Central memory CD8-positive, alpha-beta T cell (primary cell): ENCODE measurements around the gene TSPAN11.

Experiments
- ATAC-seq: fragments of 150-1000 bp; cut with Tn5 transposase; replicated peaks from 2 replicates; pipeline ENCODE4 v1.10.0; 2022; ENCODE audit warnings: mild to moderate bottlenecking, moderate FRiP score, moderate number of reproducible peaks; ENCODE audit not compliant: poor library complexity, severe bottlenecking; ENCODE audit errors: extremely low read depth
- DNase-seq, 2 donors: peaks; one replicate each; pipeline ENCODE4 v3.0.0; 2021; ENCODE audit warnings: low spot score in 2 of 2
- H3K27ac Mint-ChIP-seq: one replicate; pipeline ENCODE4 v1.8.0; 2022; ENCODE audit warnings: low read depth, mild to moderate bottlenecking, moderate library complexity, mixed read lengths
- H3K27me3 Mint-ChIP-seq: one replicate; pipeline ENCODE4 v1.8.0; 2022; ENCODE audit warnings: mixed read lengths
- H3K36me3 Mint-ChIP-seq: one replicate; pipeline ENCODE4 v1.8.0; 2022; ENCODE audit warnings: mild to moderate bottlenecking, moderate library complexity, mixed read lengths; ENCODE audit not compliant: insufficient read depth
- H3K4me1 Mint-ChIP-seq: one replicate; pipeline ENCODE4 v1.8.0; 2022; ENCODE audit warnings: mixed read lengths
- H3K4me3 Mint-ChIP-seq: one replicate; pipeline ENCODE4 v1.8.0; 2022; ENCODE audit warnings: mild to moderate bottlenecking, moderate library complexity, mixed read lengths
- H3K9me3 Mint-ChIP-seq: one replicate; pipeline ENCODE4 v1.8.0; 2022; ENCODE audit warnings: mixed read lengths

Gene TSPAN11

GRCh38 chr12:31015215-31015614, 88.7 kb downstream of the TSPAN11 start:
- DNase-seq: no peak
- Mint-ChIP-seq H3K36me3 (peaks cover 4% of the 10 kb centered on the region), H3K27me3 (peaks cover 64% of the 10 kb centered on the region), H3K27ac (no peak overlapping the region), H3K4me1 (no peaks in the 10 kb centered on the region), H3K4me3 (no peak overlapping the region), H3K9me3 (no peaks in the 10 kb centered on the region)
- no peak for ATAC-seq

DNA sequence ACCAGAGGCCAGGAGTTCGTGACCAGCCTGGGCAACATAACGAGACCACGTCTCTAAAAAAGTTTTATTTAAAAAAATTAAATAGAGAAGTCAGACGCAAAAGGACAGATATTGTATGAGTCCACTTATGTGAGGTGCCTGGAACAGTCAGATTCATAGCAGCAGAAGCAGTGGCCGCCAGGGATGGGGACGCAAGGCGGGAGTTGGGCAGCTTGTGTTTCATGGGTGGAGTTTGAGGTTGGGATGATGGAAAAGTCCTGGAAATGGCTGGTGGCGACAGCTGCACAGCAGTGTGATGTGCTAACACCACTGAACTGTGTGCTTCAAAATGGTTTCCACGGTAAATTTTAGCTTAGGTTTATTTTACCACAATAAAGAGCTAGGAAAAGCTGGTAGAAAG, 89.5 kb downstream of the TSPAN11 start:
- Mint-ChIP-seq H3K27me3 (peaks cover 68% of the 10 kb centered on the region), H3K4me3 (no peak overlapping the region), H3K36me3 (peaks cover 4% of the 10 kb centered on the region), H3K4me1 (no peaks in the 10 kb centered on the region), H3K9me3 (no peaks in the 10 kb centered on the region), H3K27ac (no peak overlapping the region)
- DNase-seq (no peak), ATAC-seq (no peak)

GRCh38 chr12:31017535-31017934, 91.0 kb downstream of the TSPAN11 start:
- no peaks in the 10 kb centered on the region for H3K4me1 Mint-ChIP-seq
- no peak for DNase-seq
- peaks cover 4% of the 10 kb centered on the region for H3K36me3 Mint-ChIP-seq
- H3K9me3 Mint-ChIP-seq: no peaks in the 10 kb centered on the region
- no peak overlapping the region for H3K4me3 Mint-ChIP-seq
- peaks cover 66% of the 10 kb centered on the region for H3K27me3 Mint-ChIP-seq
- ATAC-seq: no peak
- H3K27ac Mint-ChIP-seq: no peak overlapping the region

GRCh38 chr12:31018106-31018789, 91.7 kb downstream of the TSPAN11 start:
- no peak overlapping the region for H3K4me3 Mint-ChIP-seq
- peaks cover 66% of the 10 kb centered on the region for H3K27me3 Mint-ChIP-seq
- H3K27ac Mint-ChIP-seq: no peak overlapping the region
- H3K36me3 Mint-ChIP-seq: peaks cover 4% of the 10 kb centered on the region
- H3K4me1 Mint-ChIP-seq: no peaks in the 10 kb centered on the region
- DNase-seq: no peak
- ATAC-seq: no peak
- no peaks in the 10 kb centered on the region for H3K9me3 Mint-ChIP-seq

GRCh38 chr12:31018790-31019505, 92.4 kb downstream of the TSPAN11 start:
- DNase-seq: no peak
- H3K36me3 Mint-ChIP-seq: peaks cover 4% of the 10 kb centered on the region
- H3K4me1 Mint-ChIP-seq: no peaks in the 10 kb centered on the region
- no peak overlapping the region for H3K4me3 Mint-ChIP-seq
- H3K9me3 Mint-ChIP-seq: no peaks in the 10 kb centered on the region
- no peak for ATAC-seq
- no peak overlapping the region for H3K27ac Mint-ChIP-seq
- peaks cover 67% of the 10 kb centered on the region for H3K27me3 Mint-ChIP-seq

GRCh38 chr12:31019561-31019960, 93.0 kb downstream of the TSPAN11 start:
- no peaks in the 10 kb centered on the region for H3K9me3 Mint-ChIP-seq
- DNase-seq: no peak
- H3K27ac Mint-ChIP-seq: no peak overlapping the region
- no peak overlapping the region for H3K4me3 Mint-ChIP-seq
- H3K27me3 Mint-ChIP-seq: peaks cover 71% of the 10 kb centered on the region
- peaks cover 4% of the 10 kb centered on the region for H3K36me3 Mint-ChIP-seq
- ATAC-seq: no peak
- H3K4me1 Mint-ChIP-seq: no peaks in the 10 kb centered on the region

DNA sequence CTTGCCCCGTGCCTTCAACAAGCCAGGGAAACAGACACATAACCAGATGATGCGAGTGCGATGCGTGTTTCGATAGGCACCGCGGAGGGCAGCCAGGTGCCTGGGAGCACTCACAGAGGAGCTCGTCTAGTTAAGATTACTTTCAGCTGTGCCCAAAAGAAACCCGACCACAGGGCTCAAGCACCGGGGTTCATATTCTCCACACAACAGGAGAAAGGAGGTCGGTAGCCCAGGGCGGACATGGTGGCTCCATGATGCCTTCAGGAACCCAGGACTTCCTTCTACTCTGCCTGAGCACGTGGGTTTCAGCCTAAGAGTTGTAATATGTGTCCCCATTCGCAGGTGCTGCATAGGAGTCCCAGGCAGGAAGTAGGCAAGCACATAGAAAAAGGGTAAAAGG, 93.4 kb downstream of the TSPAN11 start:
- no peak for ATAC-seq
- Mint-ChIP-seq H3K36me3 (peaks cover 4% of the 10 kb centered on the region), H3K9me3 (no peaks in the 10 kb centered on the region), H3K4me3 (no peak overlapping the region), H3K27ac (no peak overlapping the region), H3K27me3 (peaks cover 73% of the 10 kb centered on the region), H3K4me1 (no peaks in the 10 kb centered on the region)
- no peak for DNase-seq

- Mint-ChIP-seq H3K27ac (no peak overlapping the region), H3K27me3 (peaks cover 71% of the 10 kb centered on the region), H3K4me3 (no peak overlapping the region), H3K36me3 (peaks cover 4% of the 10 kb centered on the region), H3K9me3 (no peaks in the 10 kb centered on the region), H3K4me1 (no peaks in the 10 kb centered on the region)
- ATAC-seq: no peak
- no peak for DNase-seq
Observed at GRCh38 chr12:31020385-31021166, 94.0 kb downstream of the TSPAN11 start.

- H3K9me3 Mint-ChIP-seq: no peaks in the 10 kb centered on the region
- DNase-seq (no peak), ATAC-seq (no peak)
- no peak overlapping the region for H3K27ac Mint-ChIP-seq
- H3K36me3 Mint-ChIP-seq: peaks cover 4% of the 10 kb centered on the region
- H3K4me1 Mint-ChIP-seq: no peaks in the 10 kb centered on the region
- no peak overlapping the region for H3K4me3 Mint-ChIP-seq
- H3K27me3 Mint-ChIP-seq: peaks cover 71% of the 10 kb centered on the region
Observed at GRCh38 chr12:31021181-31021580, 94.6 kb downstream of the TSPAN11 start.

DNA sequence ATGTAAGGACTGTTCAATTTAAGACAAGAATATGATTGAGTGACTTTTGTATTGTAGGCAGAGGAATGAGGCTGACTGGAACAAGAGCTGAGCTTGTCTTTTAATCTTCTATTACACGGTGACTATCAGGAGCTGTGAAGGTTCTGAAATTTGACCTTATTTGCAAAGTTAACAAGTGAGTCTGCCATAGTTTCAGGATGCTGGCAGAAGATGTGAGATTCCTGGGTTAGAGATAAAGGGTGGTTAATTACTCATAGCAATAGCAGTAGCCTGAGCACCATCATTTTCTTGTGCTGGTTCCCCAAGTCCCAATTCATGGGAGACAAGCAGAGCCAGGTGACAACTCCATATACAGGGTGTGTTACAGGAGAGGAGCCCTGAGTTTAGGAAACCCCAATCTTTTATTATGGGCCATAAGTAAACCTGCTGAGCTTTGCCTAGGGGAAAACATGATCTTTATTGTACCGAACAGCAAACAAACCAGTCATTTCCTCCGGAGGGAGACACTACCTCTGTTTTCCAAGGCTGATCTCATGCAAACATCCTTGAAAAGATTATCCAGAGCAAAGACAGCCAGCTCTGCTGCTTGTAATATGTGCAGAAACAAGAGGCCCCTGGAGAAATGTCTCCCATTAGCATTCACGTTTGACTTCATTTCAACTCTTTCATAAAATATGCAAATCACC, 95.4 kb downstream of the TSPAN11 start:
- H3K27ac Mint-ChIP-seq: no peak overlapping the region
- H3K4me3 Mint-ChIP-seq: no peak overlapping the region
- H3K36me3 Mint-ChIP-seq: peaks cover 4% of the 10 kb centered on the region
- peaks cover 66% of the 10 kb centered on the region for H3K27me3 Mint-ChIP-seq
- DNase-seq: no peak
- no peaks in the 10 kb centered on the region for H3K4me1 Mint-ChIP-seq
- ATAC-seq: no peak
- no peaks in the 10 kb centered on the region for H3K9me3 Mint-ChIP-seq

DNA sequence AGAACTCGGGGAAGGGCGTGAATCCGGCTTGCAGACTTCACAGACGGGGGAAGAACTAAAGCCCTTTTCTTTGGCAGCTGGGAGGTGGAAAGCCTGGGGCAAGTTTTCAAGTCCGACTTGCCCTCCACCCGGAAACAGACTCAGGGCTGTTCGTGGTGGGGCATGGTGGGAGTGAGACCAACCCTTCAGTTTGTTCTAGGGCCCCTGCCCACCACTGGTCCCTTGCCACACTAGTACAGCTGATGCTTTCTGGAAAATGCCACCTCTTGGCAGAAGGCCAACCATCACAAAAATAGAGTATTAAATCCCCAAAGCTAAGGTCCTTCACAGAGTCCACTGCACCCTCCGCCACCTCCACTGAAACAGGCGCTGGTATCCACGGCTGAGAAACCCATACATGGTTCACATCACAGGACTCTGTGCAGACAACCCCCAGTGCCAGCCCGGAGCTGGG, 96.8 kb downstream of the TSPAN11 start:
- no peak overlapping the region for H3K4me3 Mint-ChIP-seq
- H3K27me3 Mint-ChIP-seq: peaks cover 60% of the 10 kb centered on the region
- H3K9me3 Mint-ChIP-seq: no peaks in the 10 kb centered on the region
- ATAC-seq (no peak), DNase-seq (no peak)
- H3K27ac Mint-ChIP-seq: no peak overlapping the region
- H3K4me1 Mint-ChIP-seq: no peaks in the 10 kb centered on the region
- no peaks in the 10 kb centered on the region for H3K36me3 Mint-ChIP-seq

GRCh38 chr12:31026202-31026601, 99.7 kb downstream of the TSPAN11 start:
- ATAC-seq: no peak
- H3K9me3 Mint-ChIP-seq: no peaks in the 10 kb centered on the region
- no peaks in the 10 kb centered on the region for H3K4me1 Mint-ChIP-seq
- no peak overlapping the region for H3K4me3 Mint-ChIP-seq
- DNase-seq: no peak
- peaks cover 41% of the 10 kb centered on the region for H3K27me3 Mint-ChIP-seq
- H3K27ac Mint-ChIP-seq: no peak overlapping the region
- no peaks in the 10 kb centered on the region for H3K36me3 Mint-ChIP-seq
